SK-N-SH treated with all-trans-retinoic acid at 6 μM for 48 hours (cell line): ENCODE results near the gene MAML2.

Experiments used
- ATAC-seq: fragments of 200-7000 bp; cut with Tn5 transposase; 3 replicates; pipeline ENCODE4 v1.9.1; 2020; ENCODE audit warnings: mild to moderate bottlenecking, moderate library complexity
- GLIS3 ChIP-seq: fragments of 250-450 bp; sonication (Bioruptor Pico); IDR thresholded peaks from 2 replicates; pipeline ENCODE4 v1.5.0; 2020; ENCODE audit warnings: mild to moderate bottlenecking, moderate library complexity
- OSR1 ChIP-seq: fragments of 250-450 bp; sonication (Bioruptor Pico); IDR thresholded peaks from 2 replicates; pipeline ENCODE4 v1.8.0; 2022; ENCODE audit warnings: moderate library complexity, mild to moderate bottlenecking, inconsistent platforms
- POU6F1 ChIP-seq: fragments of 250-450 bp; sonication (Bioruptor Pico); IDR thresholded peaks from 2 replicates; pipeline ENCODE4 v1.8.0; 2021; ENCODE audit warnings: low read depth, mild to moderate bottlenecking, moderate library complexity, borderline replicate concordance

Gene MAML2

DNA sequence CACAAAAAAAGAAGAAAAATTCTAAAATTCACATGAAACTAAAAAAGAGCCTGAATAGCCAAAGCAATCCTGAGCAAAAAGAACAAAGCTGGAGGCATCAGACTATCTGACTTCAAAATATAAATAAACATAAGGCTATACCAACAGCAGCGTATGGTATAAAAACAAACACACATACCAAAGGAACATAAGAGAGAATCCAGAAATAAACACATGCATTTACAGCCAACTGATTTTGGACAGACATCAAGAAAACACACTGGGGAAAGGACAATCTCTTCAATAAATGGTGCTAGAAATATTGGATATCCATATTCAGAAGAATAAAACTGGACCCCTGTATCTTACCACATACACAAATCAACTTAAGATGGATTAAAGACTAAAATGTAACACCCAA, 416.3 kb downstream of the MAML2 start:
- no peak for ATAC-seq
- TF ChIP-seq POU6F1 (CRISPR knock-in tag) (no peak), GLIS3 (CRISPR knock-in tag) (no peak), OSR1 (CRISPR knock-in tag) (no peak)
